HG03139 (cell line): ENCODE data around the gene PITPNM3.
"Not testable (repeated sequence)": the region's sequence is repeated elsewhere in the genome, so short reads cannot be mapped to it uniquely, and the experiment has no call there.

Experiments used
- ATAC-seq: cut with Tn5 transposase; IDR thresholded peaks from one replicate; pipeline ENCODE4 v1.9.1; 2021; ENCODE audit not compliant: unreplicated experiment

PITPNM3 gene

GRCh38 chr17:6556121-6557039, at the start of gene PITPNM3:
PITPNM3 (minus strand) TSS chr17:6556555; CDS start chr17:6556406, 149 bp downstream.
- ATAC-seq: no peak

GRCh38 chr17:6605142-6605541, 48.8 kb upstream of the PITPNM3 start:
- ATAC-seq: no peak

- no peak for ATAC-seq
Measured at GRCh38 chr17:6603744-6604325, 47.5 kb upstream of the PITPNM3 start.

GRCh38 chr17:6602141-6602540, 45.8 kb upstream of the PITPNM3 start:
- no peak for ATAC-seq

GRCh38 chr17:6599364-6599763, 43.0 kb upstream of the PITPNM3 start:
- no peak for ATAC-seq

- no peak for ATAC-seq
Measured at GRCh38 chr17:6597727-6598126, 41.4 kb upstream of the PITPNM3 start.

- ATAC-seq: no peak
Measured at GRCh38 chr17:6596941-6597340, 40.6 kb upstream of the PITPNM3 start.

- ATAC-seq: no peak
Measured at GRCh38 chr17:6596511-6596910, 40.2 kb upstream of the PITPNM3 start.

GRCh38 chr17:6596081-6596480, 39.7 kb upstream of the PITPNM3 start:
- no peak for ATAC-seq

- ATAC-seq: not testable (repeated sequence)
Measured at GRCh38 chr17:6593371-6593770, 37.0 kb upstream of the PITPNM3 start.

- ATAC-seq: no peak
Measured at GRCh38 chr17:6592173-6592572, 35.8 kb upstream of the PITPNM3 start.

GRCh38 chr17:6591599-6592158, 35.3 kb upstream of the PITPNM3 start:
- ATAC-seq: no peak

GRCh38 chr17:6589266-6589946, 33.1 kb upstream of the PITPNM3 start:
- ATAC-seq: no peak

- no peak for ATAC-seq
Measured at GRCh38 chr17:6588165-6588564, 31.8 kb upstream of the PITPNM3 start.

- no peak for ATAC-seq
Measured at GRCh38 chr17:6587310-6587709, 31.0 kb upstream of the PITPNM3 start.

- ATAC-seq: no peak
Measured at GRCh38 chr17:6583411-6583810, 27.1 kb upstream of the PITPNM3 start.

GRCh38 chr17:6580625-6581024, 24.3 kb upstream of the PITPNM3 start:
- ATAC-seq: no peak

- no peak for ATAC-seq
Measured at GRCh38 chr17:6578491-6578890, 22.1 kb upstream of the PITPNM3 start.

- ATAC-seq: no peak
Measured at GRCh38 chr17:6577686-6578263, 21.4 kb upstream of the PITPNM3 start.

- no peak for ATAC-seq
Measured at GRCh38 chr17:6576038-6576785, 19.9 kb upstream of the PITPNM3 start.
